K562 (cell line): ENCODE results near the gene ATAD5.

Experiments used
- CTCF ChIP-seq, 3 experiments: IDR thresholded peaks in 2 of 3; conservative IDR thresholded peaks in 1 of 3; 2 replicates each; pipeline ENCODE4 v1.5.1; 2011 to 2012; ENCODE audit warnings: low read length in 3 of 3, mild to moderate bottlenecking in 3 of 3, control low read depth in 2 of 3, improper control_type of control experiment in 1 of 3, inconsistent platforms in 1 of 3, low read depth in 1 of 3, mixed read lengths in 1 of 3, moderate library complexity in 1 of 3; ENCODE audit not compliant: insufficient read depth in 2 of 3
- EZH2 ChIP-seq: IDR thresholded peaks from 2 replicates; pipeline ENCODE4 v1.6.1; 2012; ENCODE audit warnings: low read depth, mild to moderate bottlenecking, inconsistent platforms, low read length, borderline replicate concordance
- GABPA ChIP-seq: fragments of 200-800 bp; sonication (Bioruptor generic); conservative IDR thresholded peaks from 2 replicates; pipeline ENCODE4 v1.6.1; 2016; ENCODE audit warnings: low read depth, missing genetic modification characterization, missing compliant biosample characterization
- ILF3 ChIP-seq: fragments of 450-650 bp; IDR thresholded peaks from 2 replicates; pipeline ENCODE4 v1.6.1; 2018; ENCODE audit warnings: antibody characterized with exemption, mild to moderate bottlenecking, moderate library complexity, borderline replicate concordance
- KDM5B ChIP-seq: fragments of 200-600 bp; sonication (generic); IDR thresholded peaks from 2 replicates; pipeline ENCODE4 v1.6.1; 2012; ENCODE audit warnings: low read depth, mild to moderate bottlenecking, moderate library complexity, low read length, control low read depth, inconsistent platforms; ENCODE audit not compliant: insufficient replicate concordance
- TAF1 ChIP-seq: IDR thresholded peaks from 2 replicates; pipeline ENCODE4 v1.6.1; 2011; ENCODE audit warnings: mild to moderate bottlenecking, low read length, moderate library complexity; ENCODE audit not compliant: insufficient read depth, control insufficient read depth, severe bottlenecking; ENCODE audit errors: extremely low read depth
- TBL1XR1 ChIP-seq, 2 experiments: IDR thresholded peaks; 2 replicates each; pipeline ENCODE4 v1.6.1; 2012; ENCODE audit warnings: improper control_type of control experiment in 2 of 2, low read length in 2 of 2, mild to moderate bottlenecking in 1 of 2
- ZBED1 ChIP-seq: IDR thresholded peaks from 2 replicates; pipeline ENCODE4 v1.6.1; 2014
- ZNF121 ChIP-seq: sonication (generic); formaldehyde crosslinking; conservative IDR thresholded peaks from 2 replicates; pipeline ENCODE4 v1.8.0; 2022; ENCODE audit warnings: missing genetic modification reagents
- ZNF232 ChIP-seq: sonication (generic); formaldehyde crosslinking; IDR thresholded peaks from 2 replicates; pipeline ENCODE4 v1.8.0; 2022; ENCODE audit warnings: mild to moderate bottlenecking, missing genetic modification reagents
- ZNF280A ChIP-seq: fragments of 450-650 bp; IDR thresholded peaks from 2 replicates; pipeline ENCODE4 v1.6.1; 2018; ENCODE audit warnings: mild to moderate bottlenecking, low read depth; ENCODE audit not compliant: partially characterized antibody
- ZNF583 ChIP-seq: fragments of 250-450 bp; sonication (Bioruptor Pico); IDR thresholded peaks from 2 replicates; pipeline ENCODE4 v1.4.0; 2020
- ZZZ3 ChIP-seq: fragments of 450-650 bp; IDR thresholded peaks from 2 replicates; pipeline ENCODE4 v1.6.1; 2016; ENCODE audit warnings: antibody characterized with exemption, mild to moderate bottlenecking, moderate library complexity

- TF ChIP-seq TBL1XR1 (IDR thresholded peaks at IDR 0.05; ENCODE audit: low read length in 2 of 2) (peak; percentile 49 to 60; a peak in 1 of 4 replicates), GABPA (peak; percentile 99), CTCF (IDR thresholded peaks at IDR 0.05 in 2 of 3, conservative IDR thresholded peaks at IDR 0.05 in 1 of 3; ENCODE audit: insufficient read depth in 2 of 3, low read depth in 1 of 3, low read length in 3 of 3) (no peak), ZNF280A (no peak), ZNF583 (CRISPR knock-in tag) (no peak), EZH2 (no peak), TAF1 (peak; percentile 98), ZNF121 (CRISPR knock-in tag) (no peak), ZZZ3 (no peak), ZNF232 (CRISPR knock-in tag) (0 out of 2 replicates have a peak, but pooled peaks have one; percentile 31), ZBED1 (0 out of 2 replicates have a peak, but pooled peaks have one; percentile 54), KDM5B (peak; percentile 86), ILF3 (no peak)
Measured at GRCh38 chr17:30906101-30906911, 74.5 kb downstream of the ATAD5 start, which contains the start of gene TEFM.
